IMR-90 (cell line): ENCODE measurements around the gene TIMM21. TPM values are rescaled to one million over a fixed set of nuclear protein-coding genes. Genes with fewer than 3 reads are reported as not detected.

ENCODE experiments used
- ATAC-seq: fragments of 200-7000 bp; cut with Tn5 transposase; 2 replicates; pipeline ENCODE4 v1.9.1; 2020; ENCODE audit warnings: low read depth, mild to moderate bottlenecking, moderate library complexity
- BruUV-seq: library from RNA; stranded (reverse); fragments of 400-500 nt; replicated peaks from 2 replicates; lab custom pipeline; 2021; lab: Mats Ljungman, UMichigan
- CTCF ChIA-PET: fragments of 300-600 bp; formaldehyde crosslinking; extraction: SDS; loops from one replicate; lab custom pipeline; 2021; ENCODE audit warnings: antibody characterized with exemption; lab: Yijun Ruan, JAX
- POLR2A ChIA-PET: fragments of 300-600 bp; sonication (Branson Sonifier 250); formaldehyde crosslinking; loops from one replicate; lab custom pipeline; 2022; ENCODE audit warnings: antibody characterized with exemption; ENCODE audit not compliant: unreplicated experiment; lab: Charles Lee
- DNase-seq: peaks from one replicate; pipeline ENCODE4 v3.0.0; 2013
- H2AFZ ChIP-seq: replicated peaks from 2 replicates; pipeline ENCODE3; 2013; ENCODE audit warnings: low read length, mild to moderate bottlenecking; ENCODE audit not compliant: poor library complexity
- H2AK5ac ChIP-seq: 2 replicates; pipeline ENCODE4 v1.6.1; 2013; ENCODE audit warnings: low read depth, low read length, inconsistent platforms
- H2AK9ac ChIP-seq: replicated peaks from 2 replicates; pipeline ENCODE3; 2013; ENCODE audit warnings: mild to moderate bottlenecking, low read depth, low read length, moderate library complexity; ENCODE audit not compliant: poor library complexity
- H2BK120ac ChIP-seq: 2 replicates; pipeline ENCODE4 v1.6.1; 2013; ENCODE audit warnings: low read depth, low read length, inconsistent platforms
- H2BK15ac ChIP-seq: 3 replicates; pipeline ENCODE4 v1.6.1; 2013; ENCODE audit warnings: low read depth, low read length, inconsistent platforms
- H2BK20ac ChIP-seq: 2 replicates; pipeline ENCODE4 v1.6.1; 2013; ENCODE audit warnings: low read depth, mild to moderate bottlenecking, inconsistent platforms, low read length, moderate library complexity
- H2BK5ac ChIP-seq: 2 replicates; pipeline ENCODE4 v1.6.1; 2013; ENCODE audit warnings: mild to moderate bottlenecking, low read depth, low read length, inconsistent platforms; ENCODE audit not compliant: poor library complexity, severe bottlenecking
- H3K14ac ChIP-seq: replicated peaks from 2 replicates; pipeline ENCODE4 v1.6.1; 2013; ENCODE audit warnings: low read depth, low read length, inconsistent platforms
- H3K18ac ChIP-seq: 2 replicates; pipeline ENCODE4 v1.6.1; 2013; ENCODE audit warnings: low read depth, low read length, control low read depth
- H3K23ac ChIP-seq: 2 replicates; pipeline ENCODE4 v1.6.1; 2013; ENCODE audit warnings: low read depth, low read length, inconsistent platforms
- H3K27ac ChIP-seq: 2 replicates; pipeline ENCODE4 v1.5.1; 2013; ENCODE audit warnings: mild to moderate bottlenecking, control low read depth, low read length; ENCODE audit not compliant: insufficient read depth
- H3K27me3 ChIP-seq: 2 replicates; pipeline ENCODE4 v1.6.1; 2013; ENCODE audit warnings: low read length; ENCODE audit not compliant: control insufficient read depth, insufficient read depth
- H3K36me3 ChIP-seq: 2 replicates; pipeline ENCODE4 v1.6.1; 2013; ENCODE audit warnings: low read length, mixed read lengths; ENCODE audit not compliant: control insufficient read depth, insufficient read depth
- H3K4ac ChIP-seq: 2 replicates; pipeline ENCODE4 v1.6.1; 2013; ENCODE audit warnings: low read depth, low read length, inconsistent platforms
- H3K4me1 ChIP-seq: 2 replicates; pipeline ENCODE4 v1.6.1; 2013; ENCODE audit warnings: low read length, mixed read lengths; ENCODE audit not compliant: control insufficient read depth, insufficient read depth
- H3K4me2 ChIP-seq: 2 replicates; pipeline ENCODE4 v1.6.1; 2013; ENCODE audit warnings: low read depth, mild to moderate bottlenecking, control low read depth, low read length, moderate library complexity
- H3K4me3 ChIP-seq: 2 replicates; pipeline ENCODE4 v1.5.1; 2013; ENCODE audit warnings: low read depth, mild to moderate bottlenecking, control low read depth, low read length, moderate library complexity; ENCODE audit not compliant: insufficient read depth
- H3K56ac ChIP-seq: 2 replicates; pipeline ENCODE4 v1.6.1; 2013; ENCODE audit warnings: low read length, inconsistent platforms; ENCODE audit not compliant: insufficient read depth; ENCODE audit errors: extremely low read depth
- H3K79me1 ChIP-seq, 2 experiments: 2 replicates each; pipeline ENCODE4 v1.6.1; 2013; ENCODE audit warnings: low read length in 2 of 2, inconsistent platforms in 1 of 2, low read depth in 1 of 2
- H3K9ac ChIP-seq: 2 replicates; pipeline ENCODE4 v1.6.1; 2013; ENCODE audit warnings: low read depth, low read length, control low read depth
- H3K9me1 ChIP-seq: 2 replicates; pipeline ENCODE4 v1.6.1; 2013; ENCODE audit warnings: low read length, inconsistent platforms; ENCODE audit not compliant: insufficient read depth
- H3K9me3 ChIP-seq: 2 replicates; pipeline ENCODE4 v1.6.1; 2013; ENCODE audit warnings: low read length; ENCODE audit not compliant: control insufficient read depth, insufficient read depth
- H4K20me1 ChIP-seq: 2 replicates; pipeline ENCODE4 v1.6.1; 2013; ENCODE audit warnings: low read length, inconsistent platforms; ENCODE audit not compliant: insufficient read depth
- H4K5ac ChIP-seq: 2 replicates; pipeline ENCODE4 v1.6.1; 2013; ENCODE audit warnings: mild to moderate bottlenecking, low read depth, low read length, control low read depth
- H4K8ac ChIP-seq, 2 experiments: 2 replicates each; pipeline ENCODE4 v1.6.1; 2013; ENCODE audit warnings: low read depth in 2 of 2, low read length in 2 of 2, control low read depth in 1 of 2, inconsistent platforms in 1 of 2
- H4K91ac ChIP-seq: 2 replicates; pipeline ENCODE4 v1.6.1; 2013; ENCODE audit warnings: low read depth, low read length, inconsistent platforms; ENCODE audit not compliant: insufficient read depth
- BHLHE40 ChIP-seq: fragments of 150-350 bp; IDR thresholded peaks from 2 replicates; pipeline ENCODE4 v1.6.1; 2016; ENCODE audit warnings: mild to moderate bottlenecking, low read depth, low read length
- CHD1 ChIP-seq: IDR thresholded peaks from 2 replicates; pipeline ENCODE4 v1.6.1; 2012; ENCODE audit warnings: low read depth, low read length, improper control_type of control experiment
- CTCF ChIP-seq: conservative IDR thresholded peaks from 2 replicates; pipeline ENCODE4 v1.5.1; 2012; ENCODE audit warnings: mild to moderate bottlenecking, low read depth, low read length, improper control_type of control experiment
- MAFK ChIP-seq: IDR thresholded peaks from 2 replicates; pipeline ENCODE4 v1.6.1; 2012; ENCODE audit warnings: low read depth, low read length, improper control_type of control experiment
- MAZ ChIP-seq: IDR thresholded peaks from 2 replicates; pipeline ENCODE4 v1.6.1; 2012; ENCODE audit warnings: low read depth, mild to moderate bottlenecking, low read length, improper control_type of control experiment, moderate library complexity, borderline replicate concordance
- MXI1 ChIP-seq: IDR thresholded peaks from 2 replicates; pipeline ENCODE4 v1.6.1; 2012; ENCODE audit warnings: low read depth, mild to moderate bottlenecking, low read length, moderate library complexity, borderline replicate concordance
- RAD21 ChIP-seq: IDR thresholded peaks from 2 replicates; pipeline ENCODE4 v1.6.1; 2012; ENCODE audit warnings: low read length, improper control_type of control experiment
- RCOR1 ChIP-seq: IDR thresholded peaks from 2 replicates; pipeline ENCODE4 v1.6.1; 2012; ENCODE audit warnings: mild to moderate bottlenecking, low read length, improper control_type of control experiment; ENCODE audit not compliant: insufficient replicate concordance
- RFX5 ChIP-seq: IDR thresholded peaks from 2 replicates; pipeline ENCODE4 v1.8.0; 2012; ENCODE audit warnings: low read depth, mild to moderate bottlenecking, low read length, moderate library complexity
- SMC3 ChIP-seq: fragments of 150-350 bp; IDR thresholded peaks from 2 replicates; pipeline ENCODE4 v1.6.1; 2016; ENCODE audit warnings: low read depth, mild to moderate bottlenecking, antibody characterized with exemption, low read length, moderate library complexity
- WGBS, 2 experiments: methylation state at CpG; one replicate each; pipeline versions ENCODE4 v1.1.5 to v1.1.7; 2013; ENCODE audit warnings: missing lambda C conversion rate in 2 of 2; ENCODE audit not compliant: insufficient read length in 1 of 2; ENCODE audit errors: extremely low coverage in 2 of 2; 5-methylcytosine and 5-hydroxymethylcytosine counted together
- dilution Hi-C: fragments of 300-500 bp; cut with HindIII; formaldehyde crosslinking; loops from one replicate; pipeline ENCODE4 v1.14.3; 2018; ENCODE audit warnings: low sequenced_read_pairs; ENCODE audit not compliant: unreplicated experiment
- in situ Hi-C: fragments of 300-500 bp; cut with MboI; formaldehyde crosslinking; loops from 3 replicates; pipeline ENCODE4 v1.14.3; 2019; ENCODE audit warnings: low sequenced_read_pairs, inconsistent platforms, mixed read lengths
- intact Hi-C: fragments of 100-400 bp; cut with micrococcal nuclease; formaldehyde crosslinking; loops from 2 replicates; pipeline ENCODE4 v1.10.0; 2022
- polyA plus RNA-seq, 3 experiments: library from polyadenylated mRNA; depleted of rRNA; stranded (reverse); fragments of >200 nt; gene quantifications; 2 replicates each; pipeline ENCODE4 v1.2.3, GENCODE V29; 2012; ENCODE audit warnings: low replicate concordance in 1 of 3
- total RNA-seq: library from RNA; depleted of rRNA; stranded (reverse); fragments of >200 nt; gene quantifications from 2 replicates; pipeline ENCODE4 v1.2.3, GENCODE V29; 2012

Gene TIMM21
- total and polyA plus RNA-seq, 2 of the 4 experiments (the other 2 are of a cell fraction): 42.8 to 52.7 TPM

GRCh38 chr18:74163019-74163660, 14.8 kb downstream of the TIMM21 start:
- Histone ChIP-seq H3K4me2 (no peak overlapping the region), H4K91ac (no peak overlapping the region), H2AK9ac (no peak overlapping the region), H3K23ac (no peak overlapping the region), H3K14ac (no peak overlapping the region), H3K27me3 (no peaks in the 10 kb centered on the region; the same call in 1 of the 2 replicates), H3K9ac (no peak overlapping the region), H3K56ac (no peak overlapping the region), H2BK15ac (no peak overlapping the region), H3K18ac (no peak overlapping the region), H4K20me1 (no peaks in the 10 kb centered on the region), H3K79me1 (peaks cover 0 to 2% of the 10 kb centered on the region in 2 experiments; a peak in 1 of 4 replicates), H4K5ac (no peak overlapping the region), H2AK5ac (no peak overlapping the region), H3K4me1 (peaks cover 3% of the 10 kb centered on the region; the same call in 1 of the 2 replicates), H2BK120ac (no peak overlapping the region), H2AFZ (no peak overlapping the region), H3K9me1 (peaks cover 3% of the 10 kb centered on the region; the same call in 1 of the 2 replicates), H3K27ac (no peak overlapping the region), H2BK5ac (no peak overlapping the region), H3K9me3 (no peaks in the 10 kb centered on the region), H3K4me3 (no peak overlapping the region), H3K4ac (no peak overlapping the region), H2BK20ac (no peak overlapping the region), H3K36me3 (peaks cover 7% of the 10 kb centered on the region), H4K8ac (no peak overlapping the region)
- TF ChIP-seq MXI1 (no peak), CTCF (no peak), CHD1 (no peak), RFX5 (no peak), RCOR1 (no peak), MAFK (no peak), BHLHE40 (no peak), SMC3 (no peak), MAZ (no peak), RAD21 (no peak)
- DNase-seq (no peak), ATAC-seq (no peak)
- no TSS peak for BruUV-seq
- WGBS, 2 experiments: 80% methylated on average over 1 of the region's 11 CpGs; no CpG with 5 or more reads in 1 of the 2 experiments
- in situ Hi-C loops (no loop called here), dilution Hi-C loops (no loop called here), intact Hi-C loops (no loop called here)
- POLR2A ChIA-PET: interaction anchor here (0.6 kb wide), 1 partner anchor 179 kb away, joined by 3 read pairs; no protein-coding TSS in a partner anchor
- CTCF ChIA-PET: no interaction called here
